Calu3 (cell line): ENCODE measurements around the gene GPATCH1. TPM values are rescaled to one million over a fixed set of nuclear protein-coding genes. Genes with fewer than 3 reads are reported as not detected.

ENCODE experiments used
- BruUV-seq: library from RNA; stranded (reverse); fragments of 400-500 nt; replicated peaks from 2 replicates; lab custom pipeline; 2021; lab: Mats Ljungman, UMichigan
- CTCF ChIA-PET: fragments of 300-600 bp; sonication (Branson Sonifier 250); formaldehyde crosslinking; loops from one replicate; lab custom pipeline; 2022; ENCODE audit warnings: antibody characterized with exemption; lab: Charles Lee
- DNase-seq: peaks from one replicate; pipeline ENCODE4 v3.0.0; 2022
- H3K27ac Mint-ChIP-seq: one replicate; pipeline ENCODE4 v1.8.0; 2022; ENCODE audit warnings: mixed read lengths; ENCODE audit not compliant: unreplicated experiment
- H3K27me3 Mint-ChIP-seq: one replicate; pipeline ENCODE4 v1.8.0; 2022; ENCODE audit warnings: mixed read lengths; ENCODE audit not compliant: unreplicated experiment
- H3K36me3 Mint-ChIP-seq: one replicate; pipeline ENCODE4 v1.8.0; 2022; ENCODE audit warnings: mild to moderate bottlenecking, moderate library complexity, mixed read lengths; ENCODE audit not compliant: insufficient read depth, unreplicated experiment
- H3K4me1 Mint-ChIP-seq: one replicate; pipeline ENCODE4 v1.8.0; 2022; ENCODE audit warnings: mild to moderate bottlenecking, low read depth, mixed read lengths; ENCODE audit not compliant: unreplicated experiment
- H3K4me3 Mint-ChIP-seq: one replicate; pipeline ENCODE4 v1.8.0; 2022; ENCODE audit warnings: mild to moderate bottlenecking, low read depth, moderate library complexity, mixed read lengths; ENCODE audit not compliant: unreplicated experiment
- H3K9me3 Mint-ChIP-seq: one replicate; pipeline ENCODE4 v1.8.0; 2022; ENCODE audit warnings: low read depth, mixed read lengths; ENCODE audit not compliant: unreplicated experiment
- intact Hi-C: fragments of 100-400 bp; cut with micrococcal nuclease; formaldehyde crosslinking; loops from one replicate; pipeline ENCODE4 v1.10.0; 2022; ENCODE audit not compliant: unreplicated experiment
- total RNA-seq: library from RNA; stranded (reverse); gene quantifications from 2 replicates; pipeline ENCODE4 v1.2.3, GENCODE V29; 2022
- TF ChIP-seq, protein P1 (sequence below): fragments of 200-600 bp; IDR thresholded peaks from one replicate; pipeline ENCODE4 v1.8.0; 2022; ENCODE audit warnings: antibody characterized with exemption; ENCODE audit not compliant: unreplicated experiment

The GPATCH1 gene
- total RNA-seq, 1 experiment from 2014 or later, result 16.3 TPM

DNA sequence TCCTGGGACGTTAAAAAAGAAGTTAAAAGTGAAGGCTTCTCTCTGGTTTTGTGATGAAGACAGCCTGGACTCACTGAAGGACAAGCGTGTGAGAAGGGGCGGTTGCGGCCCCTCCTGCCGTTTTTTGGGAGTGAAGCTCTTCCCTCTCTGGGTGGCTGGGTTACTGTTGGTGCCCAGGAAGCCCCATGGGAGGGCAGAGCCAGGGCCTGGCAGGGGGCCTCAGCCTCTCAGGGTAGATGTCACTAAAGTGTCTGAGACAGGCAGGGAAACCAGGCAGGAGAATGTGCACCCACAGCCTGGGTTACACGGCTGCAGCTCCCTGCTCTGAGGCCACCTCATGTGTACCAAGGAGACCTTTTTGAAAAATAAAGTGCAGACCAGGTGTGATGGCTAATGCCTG, 49.5 kb downstream of the GPATCH1 start:
- Mint-ChIP-seq H3K9me3 (no peaks in the 10 kb centered on the region), H3K4me1 (no peaks in the 10 kb centered on the region), H3K27ac (no peak overlapping the region), H3K27me3 (no peaks in the 10 kb centered on the region), H3K36me3 (peaks cover 25% of the 10 kb centered on the region), H3K4me3 (no peak overlapping the region)
- TF ChIP-seq, protein P1, sequence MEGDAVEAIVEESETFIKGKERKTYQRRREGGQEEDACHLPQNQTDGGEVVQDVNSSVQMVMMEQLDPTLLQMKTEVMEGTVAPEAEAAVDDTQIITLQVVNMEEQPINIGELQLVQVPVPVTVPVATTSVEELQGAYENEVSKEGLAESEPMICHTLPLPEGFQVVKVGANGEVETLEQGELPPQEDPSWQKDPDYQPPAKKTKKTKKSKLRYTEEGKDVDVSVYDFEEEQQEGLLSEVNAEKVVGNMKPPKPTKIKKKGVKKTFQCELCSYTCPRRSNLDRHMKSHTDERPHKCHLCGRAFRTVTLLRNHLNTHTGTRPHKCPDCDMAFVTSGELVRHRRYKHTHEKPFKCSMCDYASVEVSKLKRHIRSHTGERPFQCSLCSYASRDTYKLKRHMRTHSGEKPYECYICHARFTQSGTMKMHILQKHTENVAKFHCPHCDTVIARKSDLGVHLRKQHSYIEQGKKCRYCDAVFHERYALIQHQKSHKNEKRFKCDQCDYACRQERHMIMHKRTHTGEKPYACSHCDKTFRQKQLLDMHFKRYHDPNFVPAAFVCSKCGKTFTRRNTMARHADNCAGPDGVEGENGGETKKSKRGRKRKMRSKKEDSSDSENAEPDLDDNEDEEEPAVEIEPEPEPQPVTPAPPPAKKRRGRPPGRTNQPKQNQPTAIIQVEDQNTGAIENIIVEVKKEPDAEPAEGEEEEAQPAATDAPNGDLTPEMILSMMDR, result no peak
- intact Hi-C loops, result no loop called here
- BruUV-seq, result no TSS peak
- CTCF ChIA-PET, result interaction anchor here (1.0 kb wide), 1 partner anchor 54 kb away, joined by 4 read pairs; no protein-coding TSS in a partner anchor
- no peak for DNase-seq

DNA sequence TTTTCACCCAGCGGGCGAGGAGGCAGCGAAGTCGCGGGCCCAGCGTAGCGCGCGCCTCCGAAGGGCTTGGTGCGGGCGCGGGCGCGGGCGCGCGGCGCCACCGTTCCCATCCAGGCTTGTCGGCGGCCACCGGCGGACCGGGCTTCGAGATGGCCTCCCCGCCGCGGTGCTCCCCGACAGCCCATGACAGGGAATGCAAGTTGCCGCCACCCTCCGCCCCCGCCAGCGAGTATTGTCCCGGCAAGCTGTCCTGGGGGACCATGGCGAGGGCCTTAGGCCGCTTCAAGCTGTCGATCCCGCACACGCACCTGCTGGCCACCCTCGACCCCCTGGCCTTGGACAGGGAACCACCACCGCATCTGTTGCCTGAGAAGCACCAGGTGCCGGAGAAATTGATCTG, 51.0 kb downstream of the GPATCH1 start, which contains the start of gene WDR88:
Gene WDR88 (plus strand): TSS at position 94 of the 400 bp plus-strand sequence. CDS start 56 bp downstream, at position 150.
- Mint-ChIP-seq H3K9me3 (no peaks in the 10 kb centered on the region), H3K36me3 (peaks cover 25% of the 10 kb centered on the region), H3K27ac (no peak within 1 kb of the TSS), H3K4me3 (no peak within 1 kb of the TSS), H3K4me1 (no peaks in the 10 kb centered on the region), H3K27me3 (no peaks in the 10 kb centered on the region)
- BruUV-seq, result no TSS peak
- intact Hi-C loops, result no loop called here
- TF ChIP-seq, protein P1, result no peak
- CTCF ChIA-PET, result no interaction called here
- no peak for DNase-seq

DNA sequence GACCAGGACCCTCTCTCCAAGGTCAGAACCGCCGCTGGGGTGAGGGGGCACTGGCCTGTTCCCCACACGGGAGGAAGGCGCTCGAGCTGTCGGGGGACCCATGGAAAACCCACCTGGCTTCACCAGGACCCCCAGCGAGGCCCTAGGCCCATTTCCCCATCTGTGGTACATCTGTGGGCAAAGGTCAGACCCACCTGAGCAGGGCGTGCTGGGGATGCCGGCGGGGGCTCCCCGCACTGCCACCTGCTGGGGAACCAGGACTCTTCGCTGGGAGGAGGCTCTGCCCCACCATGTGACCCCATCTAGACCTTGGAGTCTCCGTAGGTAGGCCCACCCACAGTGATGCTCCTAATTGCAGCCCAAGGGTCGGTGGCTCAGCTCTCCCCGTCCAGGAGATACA, 51.4 kb downstream of the GPATCH1 start:
- intact Hi-C loops, result no loop called here
- Mint-ChIP-seq H3K27ac (no peak overlapping the region), H3K4me3 (no peak overlapping the region), H3K27me3 (no peaks in the 10 kb centered on the region), H3K9me3 (no peaks in the 10 kb centered on the region), H3K36me3 (peaks cover 24% of the 10 kb centered on the region), H3K4me1 (no peaks in the 10 kb centered on the region)
- CTCF ChIA-PET, result no interaction called here
- TF ChIP-seq, protein P1, result peak; percentile 13
- BruUV-seq, result no TSS peak
- DNase-seq, result peak; percentile 14

- H3K27ac Mint-ChIP-seq, result no peak overlapping the region
- no peak for DNase-seq
- H3K36me3 Mint-ChIP-seq, result peaks cover 16% of the 10 kb centered on the region
- intact Hi-C loops, result no loop called here
- no peaks in the 10 kb centered on the region for H3K4me1 Mint-ChIP-seq
- no peak overlapping the region for H3K4me3 Mint-ChIP-seq
- no peaks in the 10 kb centered on the region for H3K9me3 Mint-ChIP-seq
- TF ChIP-seq, protein P1, result no peak
- CTCF ChIA-PET, result no interaction called here
- no peaks in the 10 kb centered on the region for H3K27me3 Mint-ChIP-seq
- no TSS peak for BruUV-seq
These were observed 52.6 kb downstream of the GPATCH1 start for GRCh38 chr19:33133438-33134031.
